ENCODE measurements around the gene PIRT. TPM values are rescaled to one million over a fixed set of nuclear protein-coding genes. Genes with fewer than 3 reads are reported as not detected.

The PIRT gene
- not detected for total RNA-seq

- no peaks in the 10 kb centered on the region for H3K4me1 ChIP-seq
- 77 to 87% methylated on average over 7 to 8 of the region's 8 CpGs for WGBS, 2 donors
- H3K27me3 ChIP-seq, result no peaks in the 10 kb centered on the region
- H3K27ac ChIP-seq, result no peak within 1 kb of the TSS
- no peaks in the 10 kb centered on the region for H3K36me3 ChIP-seq
- TF ChIP-seq POLR2A (IDR thresholded peaks at IDR 0.05) (no peak), CTCF (IDR thresholded peaks at IDR 0.05) (no peak)
- intact Hi-C loops (cut with DNase I), result no loop called here
- no peak within 1 kb of the TSS for H3K4me3 ChIP-seq (replicated peaks in 1 of 3)
- DNase-seq, result no peak
- H3K9me3 ChIP-seq, result no peaks in the 10 kb centered on the region
Observed at GRCh38 chr17:10837921-10838320, at the start of gene PIRT. Gene PIRT, minus strand, starts transcription at chr17:10838087. Its CDS starts 12,442 bp downstream, at chr17:10825645.

- H3K27me3 ChIP-seq, result no peaks in the 10 kb centered on the region
- H3K36me3 ChIP-seq, result no peaks in the 10 kb centered on the region
- DNase-seq, result no peak
- H3K4me3 ChIP-seq (replicated peaks in 1 of 3), result no peak overlapping the region
- no peaks in the 10 kb centered on the region for H3K9me3 ChIP-seq
- intact Hi-C loops (cut with DNase I), result no loop called here
- no peak overlapping the region for H3K27ac ChIP-seq
- 24 to 27% methylated on average over 4 of the region's 4 CpGs for WGBS, 2 donors
- TF ChIP-seq CTCF (IDR thresholded peaks at IDR 0.05) (no peak), POLR2A (IDR thresholded peaks at IDR 0.05) (no peak)
- no peaks in the 10 kb centered on the region for H3K4me1 ChIP-seq
Observed at GRCh38 chr17:10881959-10882358, 44.1 kb upstream of the PIRT start.

- no peak overlapping the region for H3K4me3 ChIP-seq (replicated peaks in 1 of 3)
- 11 to 13% methylated on average over 9 of the region's 9 CpGs for WGBS, 2 donors
- intact Hi-C loops (cut with DNase I), result loop anchor here (5.0 to 10.0 kb wide), 2 partner anchors 418 to 765 kb away; no protein-coding TSS in a partner anchor
- H3K27me3 ChIP-seq, result no peaks in the 10 kb centered on the region
- DNase-seq, result peak; percentile 15 to 28
- H3K9me3 ChIP-seq, result no peaks in the 10 kb centered on the region
- H3K4me1 ChIP-seq, result no peaks in the 10 kb centered on the region
- H3K36me3 ChIP-seq, result no peaks in the 10 kb centered on the region
- TF ChIP-seq CTCF (IDR thresholded peaks at IDR 0.05) (peak in 3 of 6 experiments; percentile 30 to 41 (median 32)), POLR2A (IDR thresholded peaks at IDR 0.05) (no peak)
- H3K27ac ChIP-seq, result no peak overlapping the region
Observed at GRCh38 chr17:10879190-10879836, 41.4 kb upstream of the PIRT start.

GRCh38 chr17:10875984-10876555, 38.2 kb upstream of the PIRT start:
- H3K4me3 ChIP-seq (replicated peaks in 1 of 3), result no peak overlapping the region
- H3K36me3 ChIP-seq, result no peaks in the 10 kb centered on the region
- no peaks in the 10 kb centered on the region for H3K4me1 ChIP-seq
- TF ChIP-seq POLR2A (IDR thresholded peaks at IDR 0.05) (no peak), CTCF (IDR thresholded peaks at IDR 0.05) (peak; percentile 54 to 72 (median 62))
- H3K27me3 ChIP-seq, result no peaks in the 10 kb centered on the region
- H3K27ac ChIP-seq, result no peak overlapping the region
- H3K9me3 ChIP-seq, result no peaks in the 10 kb centered on the region
- WGBS, 2 donors, result 0 to 10% methylated on average over 7 of the region's 7 CpGs
- peak; percentile 36 to 51 for DNase-seq
- intact Hi-C loops (cut with DNase I), result loop anchor here (5.0 to 10.0 kb wide), 2 partner anchors 421 to 769 kb away; no protein-coding TSS in a partner anchor

GRCh38 chr17:10875430-10875851, 37.6 kb upstream of the PIRT start:
- intact Hi-C loops (cut with DNase I), result loop anchor here (5.0 to 10.0 kb wide), 2 partner anchors 422 to 769 kb away; no protein-coding TSS in a partner anchor
- Histone ChIP-seq H3K4me3 (replicated peaks in 1 of 3) (no peak overlapping the region), H3K27ac (no peak overlapping the region), H3K4me1 (no peaks in the 10 kb centered on the region), H3K9me3 (no peaks in the 10 kb centered on the region), H3K36me3 (no peaks in the 10 kb centered on the region), H3K27me3 (no peaks in the 10 kb centered on the region)
- DNase-seq, result peak; percentile 6 to 13
- 21% methylated on average over 9 of the region's 9 CpGs for WGBS, 2 donors
- TF ChIP-seq POLR2A (IDR thresholded peaks at IDR 0.05) (no peak), CTCF (IDR thresholded peaks at IDR 0.05) (no peak)

All from thyroid gland (tissue), 4 donors.